ENCODE results near the gene NCOA3.
"Not testable (repeated sequence)": the region's sequence is repeated elsewhere in the genome, so short reads cannot be mapped to it uniquely, and the experiment has no call there.

Gene NCOA3

GRCh38 chr20:47500554-47500953 lies 1.1 kb upstream of the NCOA3 start:
- no peak for DNase-seq (ENCODE audit: low read depth)

GRCh38 chr20:47501116-47501481 lies 588 bp upstream of the NCOA3 start:
- DNase-seq (ENCODE audit: low read depth), result no peak

- peak; percentile 28 for DNase-seq (ENCODE audit: low read depth)
Measured at GRCh38 chr20:47502271-47503239, 868 bp downstream of the NCOA3 start.

- no peak for DNase-seq (ENCODE audit: low read depth)
Measured at GRCh38 chr20:47503685-47504084, 2.0 kb downstream of the NCOA3 start.

- no peak for DNase-seq (ENCODE audit: low read depth)
Measured at GRCh38 chr20:47506335-47506734, 4.6 kb downstream of the NCOA3 start.

- DNase-seq (ENCODE audit: low read depth), result no peak
Measured at GRCh38 chr20:47506850-47507249, 5.2 kb downstream of the NCOA3 start.

- not testable (repeated sequence) for DNase-seq (ENCODE audit: low read depth)
Measured at GRCh38 chr20:47507275-47507981, 5.7 kb downstream of the NCOA3 start.

- no peak for DNase-seq (ENCODE audit: low read depth)
Measured at GRCh38 chr20:47508278-47508677, 6.6 kb downstream of the NCOA3 start.

- DNase-seq (ENCODE audit: low read depth), result no peak
Measured at GRCh38 chr20:47509104-47509661, 7.5 kb downstream of the NCOA3 start.

- DNase-seq (ENCODE audit: low read depth), result no peak
Measured at GRCh38 chr20:47509685-47510084, 8.0 kb downstream of the NCOA3 start.

GRCh38 chr20:47515843-47516242 lies 14.2 kb downstream of the NCOA3 start:
- DNase-seq (ENCODE audit: low read depth), result no peak

GRCh38 chr20:47521059-47521808 lies 19.5 kb downstream of the NCOA3 start:
- DNase-seq (ENCODE audit: low read depth), result no peak

GRCh38 chr20:47524015-47524784 lies 22.5 kb downstream of the NCOA3 start:
- DNase-seq (ENCODE audit: low read depth), result no peak

GRCh38 chr20:47527004-47527800 lies 25.5 kb downstream of the NCOA3 start:
- no peak for DNase-seq (ENCODE audit: low read depth)

GRCh38 chr20:47529840-47530239 lies 28.2 kb downstream of the NCOA3 start:
- no peak for DNase-seq (ENCODE audit: low read depth)

GRCh38 chr20:47531458-47531857 lies 29.8 kb downstream of the NCOA3 start:
- no peak for DNase-seq (ENCODE audit: low read depth)

GRCh38 chr20:47532002-47532401 lies 30.3 kb downstream of the NCOA3 start:
- no peak for DNase-seq (ENCODE audit: low read depth)

- no peak for DNase-seq (ENCODE audit: low read depth)
Measured at GRCh38 chr20:47533518-47534062, 31.9 kb downstream of the NCOA3 start.

GRCh38 chr20:47534405-47534804 lies 32.7 kb downstream of the NCOA3 start:
- no peak for DNase-seq (ENCODE audit: low read depth)

- no peak for DNase-seq (ENCODE audit: low read depth)
Measured at GRCh38 chr20:47535088-47535487, 33.4 kb downstream of the NCOA3 start.
